ENCODE measurements around the gene FBXL12.
"Not testable (repeated sequence)": the region's sequence is repeated elsewhere in the genome, so short reads cannot be mapped to it uniquely, and the experiment has no call there.

FBXL12 gene

GRCh38 chr19:9791552-9792205 lies 27.2 kb downstream of the FBXL12 start:
- DNase-seq = peak; percentile 85 to 98 (median 91)

- DNase-seq = not testable (repeated sequence)
Measured at GRCh38 chr19:9791073-9791367, 27.9 kb downstream of the FBXL12 start.

GRCh38 chr19:9789579-9789978 lies 29.3 kb downstream of the FBXL12 start:
- DNase-seq = not testable (repeated sequence)

GRCh38 chr19:9789066-9789465 lies 29.8 kb downstream of the FBXL12 start:
- no peak for DNase-seq

GRCh38 chr19:9788604-9789003 lies 30.3 kb downstream of the FBXL12 start:
- not testable (repeated sequence) for DNase-seq

- DNase-seq = no peak
Measured at GRCh38 chr19:9786819-9787218, 32.1 kb downstream of the FBXL12 start.

- DNase-seq = peak in 1 of 4 experiments; percentile 12
Measured at GRCh38 chr19:9786342-9786741, 32.5 kb downstream of the FBXL12 start.

- peak; percentile 94 to 99 (median 96) for DNase-seq
Measured at GRCh38 chr19:9785367-9786331, 33.2 kb downstream of the FBXL12 start.

- DNase-seq = not testable (repeated sequence)
Measured at GRCh38 chr19:9784163-9784496, 34.7 kb downstream of the FBXL12 start.

- DNase-seq = peak in 3 of 4 experiments; percentile 12 to 26 (median 20)
Measured at GRCh38 chr19:9782338-9782737, 36.5 kb downstream of the FBXL12 start.

GRCh38 chr19:9768175-9769112 lies 50.4 kb downstream of the FBXL12 start, which contains the start of gene ZNF846:
Gene ZNF846, minus strand, starts transcription at chr19:9768738. Its CDS starts 3,788 bp downstream, at chr19:9764950.
- DNase-seq = peak; percentile 95 to 98 (median 98)
